Measurements from ENCODE around the gene SLC19A2. TPM values are rescaled to one million over a fixed set of nuclear protein-coding genes. Genes with fewer than 3 reads are reported as not detected.

SLC19A2 gene
- polyA plus RNA-seq, 1 of the 3 experiments (the other 2 are of a cell fraction), result 3.4 TPM

DNA sequence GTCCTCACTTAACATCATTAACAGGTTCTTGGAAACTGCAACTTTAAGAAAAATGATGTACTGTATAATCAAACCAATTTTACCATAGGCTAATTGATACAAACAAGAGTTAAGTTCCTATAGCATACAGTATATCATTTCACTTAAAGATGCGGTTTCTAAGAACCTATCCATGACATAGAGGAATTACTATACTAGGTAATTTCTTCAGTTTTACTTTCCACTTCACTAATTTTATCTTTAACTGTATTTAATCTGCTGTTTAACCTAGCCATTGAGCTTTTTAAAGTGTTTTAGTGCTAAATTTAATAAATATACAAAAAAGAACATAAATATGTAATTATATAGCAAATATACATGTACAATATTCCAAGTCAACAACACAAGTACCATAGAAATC lies 28.3 kb downstream of the SLC19A2 start:
- 93% methylated on average over 1 of the region's 1 CpG for WGBS (ENCODE audit: low lambda C conversion rate)
- Histone ChIP-seq H3K9ac (no peak overlapping the region), H3K79me2 (ENCODE audit: insufficient read depth) (no peaks in the 10 kb centered on the region), H3K27ac (ENCODE audit: low read depth in 2 of 2, low read length in 1 of 2) (no peak overlapping the region), H3K4me3 (ENCODE audit: low read depth in 2 of 2, low read length in 1 of 2) (no peak overlapping the region), H3K4me2 (no peak overlapping the region), H3K36me3 (replicated peaks in 1 of 2; ENCODE audit: control insufficient read depth in 1 of 2, insufficient read depth in 2 of 2, low read length in 1 of 2) (no peaks in the 10 kb centered on the region), H3F3A (replicated peaks; ENCODE audit: insufficient read depth) (peaks cover 4% of the 10 kb centered on the region), H4K20me1 (ENCODE audit: insufficient read depth) (no peaks in the 10 kb centered on the region), H2AFZ (ENCODE audit: low read depth) (no peak overlapping the region), H3K4me1 (ENCODE audit: control insufficient read depth in 1 of 2, insufficient read depth in 2 of 2, low read depth in 1 of 2, low read length in 1 of 2) (peaks cover 0 to 2% of the 10 kb centered on the region in 2 experiments; a peak in 1 of 4 replicates), H3K9me3 (peaks cover 8% of the 10 kb centered on the region; the same call in 1 of the 2 replicates), H3K27me3 (ENCODE audit: insufficient read depth) (no peaks in the 10 kb centered on the region), H3K9me2 (no peaks in the 10 kb centered on the region)
- TF ChIP-seq MXI1 (IDR thresholded peaks at IDR 0.05; ENCODE audit: low read depth, low read length) (no peak), TEAD4 (IDR thresholded peaks at IDR 0.05; ENCODE audit: borderline replicate concordance, insufficient read depth) (no peak), RXRA (IDR thresholded peaks at IDR 0.05; ENCODE audit: borderline replicate concordance, low read depth) (no peak), GABPA (IDR thresholded peaks at IDR 0.05; ENCODE audit: low read depth) (no peak)
- DNase-seq, result no peak
- CTCF ChIA-PET, result no interaction called here
- POLR2A ChIA-PET, result no interaction called here

DNA sequence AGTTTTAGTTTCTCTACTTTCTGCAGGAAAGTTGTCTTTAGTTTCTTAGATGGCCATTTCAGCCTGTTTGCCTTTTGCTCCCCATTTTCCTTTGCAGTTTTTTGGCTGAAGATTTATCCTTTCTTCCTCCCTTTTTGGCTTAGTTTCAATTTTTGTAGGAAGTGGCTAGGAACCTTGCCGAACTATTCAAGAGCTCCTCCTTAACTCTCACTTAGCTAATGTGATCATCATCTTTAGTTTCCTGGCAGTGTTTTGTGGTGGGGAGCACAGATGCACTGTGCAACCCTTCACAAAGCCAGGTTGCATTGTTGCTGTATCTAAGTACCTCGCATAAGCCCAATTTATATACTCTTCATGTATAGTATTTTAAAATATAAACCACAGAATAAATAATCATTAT lies 29.7 kb downstream of the SLC19A2 start:
- peaks cover 0 to 2% of the 10 kb centered on the region in 2 experiments; a peak in 1 of 4 replicates for H3K4me1 ChIP-seq (ENCODE audit: control insufficient read depth in 1 of 2, insufficient read depth in 2 of 2, low read depth in 1 of 2, low read length in 1 of 2)
- H2AFZ ChIP-seq (ENCODE audit: low read depth), result no peak overlapping the region
- no peaks in the 10 kb centered on the region for H3K36me3 ChIP-seq (replicated peaks in 1 of 2; ENCODE audit: control insufficient read depth in 1 of 2, insufficient read depth in 2 of 2, low read length in 1 of 2)
- no peak for DNase-seq
- H4K20me1 ChIP-seq (ENCODE audit: insufficient read depth), result no peaks in the 10 kb centered on the region
- peaks cover 8% of the 10 kb centered on the region; the same call in 1 of the 2 replicates for H3K9me3 ChIP-seq
- no peak overlapping the region for H3K4me3 ChIP-seq (ENCODE audit: low read depth in 2 of 2, low read length in 1 of 2)
- no peak for TF ChIP-seq FOXJ3 (CRISPR knock-in tag; IDR thresholded peaks at IDR 0.05)
- TF ChIP-seq MEF2A (IDR thresholded peaks at IDR 0.05; ENCODE audit: borderline replicate concordance, low read depth), result no peak
- TF ChIP-seq, protein P1, sequence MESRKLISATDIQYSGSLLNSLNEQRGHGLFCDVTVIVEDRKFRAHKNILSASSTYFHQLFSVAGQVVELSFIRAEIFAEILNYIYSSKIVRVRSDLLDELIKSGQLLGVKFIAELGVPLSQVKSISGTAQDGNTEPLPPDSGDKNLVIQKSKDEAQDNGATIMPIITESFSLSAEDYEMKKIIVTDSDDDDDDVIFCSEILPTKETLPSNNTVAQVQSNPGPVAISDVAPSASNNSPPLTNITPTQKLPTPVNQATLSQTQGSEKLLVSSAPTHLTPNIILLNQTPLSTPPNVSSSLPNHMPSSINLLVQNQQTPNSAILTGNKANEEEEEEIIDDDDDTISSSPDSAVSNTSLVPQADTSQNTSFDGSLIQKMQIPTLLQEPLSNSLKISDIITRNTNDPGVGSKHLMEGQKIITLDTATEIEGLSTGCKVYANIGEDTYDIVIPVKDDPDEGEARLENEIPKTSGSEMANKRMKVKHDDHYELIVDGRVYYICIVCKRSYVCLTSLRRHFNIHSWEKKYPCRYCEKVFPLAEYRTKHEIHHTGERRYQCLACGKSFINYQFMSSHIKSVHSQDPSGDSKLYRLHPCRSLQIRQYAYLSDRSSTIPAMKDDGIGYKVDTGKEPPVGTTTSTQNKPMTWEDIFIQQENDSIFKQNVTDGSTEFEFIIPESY (IDR thresholded peaks at IDR 0.05; ENCODE audit: borderline replicate concordance, low read depth), result no peak
- TF ChIP-seq RCOR1 (IDR thresholded peaks at IDR 0.05; ENCODE audit: low read length), result no peak
- TF ChIP-seq RFX5 (IDR thresholded peaks at IDR 0.05; ENCODE audit: low read length), result no peak
- no peak for TF ChIP-seq GABPA (IDR thresholded peaks at IDR 0.05; ENCODE audit: low read depth)
- no peak for TF ChIP-seq GATA2 (CRISPR knock-in tag; IDR thresholded peaks at IDR 0.05)
- TF ChIP-seq SIN3A (IDR thresholded peaks at IDR 0.05; ENCODE audit: borderline replicate concordance, low read depth, low read length), result no peak
- TF ChIP-seq YY1 (IDR thresholded peaks at IDR 0.05; ENCODE audit: low read depth), result no peak
- TF ChIP-seq FOSL2 (IDR thresholded peaks at IDR 0.05; ENCODE audit: borderline replicate concordance, low read depth), result no peak
- no peak for TF ChIP-seq ELF1 (IDR thresholded peaks at IDR 0.05)
- TF ChIP-seq TAF1 (IDR thresholded peaks at IDR 0.05; ENCODE audit: borderline replicate concordance, low read depth, low read length), result no peak
- TF ChIP-seq NFIC (IDR thresholded peaks at IDR 0.05; ENCODE audit: borderline replicate concordance), result no peak
- TF ChIP-seq JUND (IDR thresholded peaks at IDR 0.05), result no peak
- TF ChIP-seq FOXM1 (IDR thresholded peaks at IDR 0.05; ENCODE audit: low read depth), result no peak
- TF ChIP-seq CHD2 (IDR thresholded peaks at IDR 0.05; ENCODE audit: low read length, partially characterized antibody), result no peak
- TF ChIP-seq, protein P2, sequence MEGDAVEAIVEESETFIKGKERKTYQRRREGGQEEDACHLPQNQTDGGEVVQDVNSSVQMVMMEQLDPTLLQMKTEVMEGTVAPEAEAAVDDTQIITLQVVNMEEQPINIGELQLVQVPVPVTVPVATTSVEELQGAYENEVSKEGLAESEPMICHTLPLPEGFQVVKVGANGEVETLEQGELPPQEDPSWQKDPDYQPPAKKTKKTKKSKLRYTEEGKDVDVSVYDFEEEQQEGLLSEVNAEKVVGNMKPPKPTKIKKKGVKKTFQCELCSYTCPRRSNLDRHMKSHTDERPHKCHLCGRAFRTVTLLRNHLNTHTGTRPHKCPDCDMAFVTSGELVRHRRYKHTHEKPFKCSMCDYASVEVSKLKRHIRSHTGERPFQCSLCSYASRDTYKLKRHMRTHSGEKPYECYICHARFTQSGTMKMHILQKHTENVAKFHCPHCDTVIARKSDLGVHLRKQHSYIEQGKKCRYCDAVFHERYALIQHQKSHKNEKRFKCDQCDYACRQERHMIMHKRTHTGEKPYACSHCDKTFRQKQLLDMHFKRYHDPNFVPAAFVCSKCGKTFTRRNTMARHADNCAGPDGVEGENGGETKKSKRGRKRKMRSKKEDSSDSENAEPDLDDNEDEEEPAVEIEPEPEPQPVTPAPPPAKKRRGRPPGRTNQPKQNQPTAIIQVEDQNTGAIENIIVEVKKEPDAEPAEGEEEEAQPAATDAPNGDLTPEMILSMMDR (IDR thresholded peaks at IDR 0.05), result no peak
- TF ChIP-seq EP300 (IDR thresholded peaks at IDR 0.05; ENCODE audit: borderline replicate concordance in 1 of 2, low read depth in 1 of 2, low read length in 1 of 2), result no peak
- TF ChIP-seq RAD21 (IDR thresholded peaks at IDR 0.05; ENCODE audit: low read length), result no peak
- H3K27ac ChIP-seq (ENCODE audit: low read depth in 2 of 2, low read length in 1 of 2), result no peak overlapping the region
- H3K79me2 ChIP-seq (ENCODE audit: insufficient read depth), result no peaks in the 10 kb centered on the region
- WGBS (ENCODE audit: low lambda C conversion rate), result 62% methylated on average over 2 of the region's 2 CpGs
- H3K9me2 ChIP-seq, result no peaks in the 10 kb centered on the region
- no peaks in the 10 kb centered on the region for H3K27me3 ChIP-seq (ENCODE audit: insufficient read depth)
- no peak overlapping the region for H3K4me2 ChIP-seq
- no peak overlapping the region for H3K9ac ChIP-seq
- H3F3A ChIP-seq (replicated peaks; ENCODE audit: insufficient read depth), result peaks cover 4% of the 10 kb centered on the region
- ChIA-PET CTCF (interaction anchor here (1.2 kb wide), 1 partner anchor 90 kb away, joined by 4 read pairs; no protein-coding TSS in a partner anchor), POLR2A (no interaction called here)

Measured in SK-N-SH (cell line).